HG02571 (cell line): ENCODE measurements around the gene XRCC1.

ENCODE experiments used
- ATAC-seq: cut with Tn5 transposase; IDR thresholded peaks from one replicate; pipeline ENCODE4 v1.9.1; 2021; ENCODE audit warnings: mild to moderate bottlenecking, moderate library complexity; ENCODE audit not compliant: unreplicated experiment

Gene XRCC1

GRCh38 chr19:43495082-43495481 is 80.2 kb downstream of the XRCC1 start:
- ATAC-seq = no peak
